Measurements from ENCODE around the gene RBM22. TPM values are rescaled to one million over a fixed set of nuclear protein-coding genes. Genes with fewer than 3 reads are reported as not detected.

Gene RBM22
- total and polyA plus RNA-seq, 2 of the 8 experiments (the other 6 are each of a cell fraction or from before 2014, with no cell fraction given): 20.8 to 33.9 TPM

GRCh38 chr5:150671509-150672236, 29.2 kb downstream of the RBM22 start (continued):
- TF ChIP-seq ATF2 (IDR thresholded peaks at IDR 0.05; ENCODE audit: low read length) (no peak), HDAC6 (IDR thresholded peaks at IDR 0.05; ENCODE audit: low read depth, low read length) (no peak), EZH2 (IDR thresholded peaks at IDR 0.05; ENCODE audit: low read depth, low read length, severe bottlenecking) (no peak), JUN (IDR thresholded peaks at IDR 0.05; ENCODE audit: low read depth, low read length) (no peak), BACH1 (IDR thresholded peaks at IDR 0.05; ENCODE audit: low read length) (no peak)

Measured in H1 (cell line).